ENCODE results near the gene PIK3CB. TPM values are rescaled to one million over a fixed set of nuclear protein-coding genes. Genes with fewer than 3 reads are reported as not detected.
"Not testable (repeated sequence)": the region's sequence is repeated elsewhere in the genome, so short reads cannot be mapped to it uniquely, and the experiment has no call there.

PIK3CB gene
- total and polyA plus RNA-seq, 4 donors = 8.0 to 29.8 (median 19.3) TPM

- ATAC-seq (ENCODE audit: low FRiP score) = no peak
- peaks cover 0 to 2% of the 10 kb centered on the region in 2 donors for H3K4me1 ChIP-seq (ENCODE audit: control insufficient read depth in 1 of 2, insufficient read depth in 2 of 2, low read length in 2 of 2)
- no peak for DNase-seq
- peaks cover 0 to 2% of the 10 kb centered on the region in 2 donors for H3K36me3 ChIP-seq (ENCODE audit: control insufficient read depth in 1 of 2, insufficient read depth in 2 of 2, low read length in 1 of 2)
- H3K27me3 ChIP-seq (ENCODE audit: control insufficient read depth in 1 of 2, insufficient read depth in 2 of 2, low read length in 1 of 2) = no peaks in the 10 kb centered on the region
- intact Hi-C loops (cut with DNase I) = no loop called here
- H3K9me3 ChIP-seq (ENCODE audit: control insufficient read depth, low read length) = no peaks in the 10 kb centered on the region
- H3K27ac ChIP-seq (ENCODE audit: low read depth in 1 of 2, low read length in 2 of 2) = no peak overlapping the region
- H3K4me3 ChIP-seq (ENCODE audit: low read length in 2 of 2) = no peak overlapping the region
These were observed 210.2 kb downstream of the PIK3CB start for GRCh38 chr3:138624518-138624917.

- ATAC-seq (ENCODE audit: low FRiP score) (no peak), DNase-seq (no peak)
- intact Hi-C loops (cut with DNase I) = no loop called here
- Histone ChIP-seq H3K9me3 (ENCODE audit: control insufficient read depth, low read length) (no peaks in the 10 kb centered on the region), H3K27ac (ENCODE audit: low read depth in 1 of 2, low read length in 2 of 2) (no peak overlapping the region), H3K4me1 (ENCODE audit: control insufficient read depth in 1 of 2, insufficient read depth in 2 of 2, low read length in 2 of 2) (peaks cover 2 to 3% of the 10 kb centered on the region in 2 donors), H3K4me3 (ENCODE audit: low read length in 2 of 2) (no peak overlapping the region), H3K36me3 (ENCODE audit: control insufficient read depth in 1 of 2, insufficient read depth in 2 of 2, low read length in 1 of 2) (peaks cover 0 to 2% of the 10 kb centered on the region in 2 donors), H3K27me3 (ENCODE audit: control insufficient read depth in 1 of 2, insufficient read depth in 2 of 2, low read length in 1 of 2) (no peaks in the 10 kb centered on the region)
- WGBS, 2 donors = 89 to 90% methylated on average over 4 of the region's 4 CpGs
These were observed 214.3 kb downstream of the PIK3CB start for GRCh38 chr3:138620431-138620830.

GRCh38 chr3:138615462-138615861 lies 219.3 kb downstream of the PIK3CB start:
- intact Hi-C loops (cut with DNase I) = no loop called here
- H3K4me1 ChIP-seq (ENCODE audit: control insufficient read depth in 1 of 2, insufficient read depth in 2 of 2, low read length in 2 of 2) = peaks cover 0 to 3% of the 10 kb centered on the region in 2 donors
- H3K4me3 ChIP-seq (ENCODE audit: low read length in 2 of 2) = no peak overlapping the region
- H3K27me3 ChIP-seq (ENCODE audit: control insufficient read depth in 1 of 2, insufficient read depth in 2 of 2, low read length in 1 of 2) = no peaks in the 10 kb centered on the region
- no peak overlapping the region for H3K27ac ChIP-seq (ENCODE audit: low read depth in 1 of 2, low read length in 2 of 2)
- 95 to 96% methylated on average over 1 of the region's 1 CpG for WGBS, 2 donors
- ATAC-seq (ENCODE audit: low FRiP score) (no peak), DNase-seq (no peak)
- no peaks in the 10 kb centered on the region for H3K9me3 ChIP-seq (ENCODE audit: control insufficient read depth, low read length)
- H3K36me3 ChIP-seq (ENCODE audit: control insufficient read depth in 1 of 2, insufficient read depth in 2 of 2, low read length in 1 of 2) = peaks cover 0 to under 1% of the 10 kb centered on the region in 2 donors

- ATAC-seq (ENCODE audit: low FRiP score) (no peak), DNase-seq (no peak)
- Histone ChIP-seq H3K9me3 (ENCODE audit: control insufficient read depth, low read length) (no peaks in the 10 kb centered on the region), H3K4me3 (ENCODE audit: low read length in 2 of 2) (peak overlapping the region; percentile 59 to 76), H3K27ac (ENCODE audit: low read depth in 1 of 2, low read length in 2 of 2) (peak overlapping the region; percentile 37 to 97), H3K27me3 (ENCODE audit: control insufficient read depth in 1 of 2, insufficient read depth in 2 of 2, low read length in 1 of 2) (no peaks in the 10 kb centered on the region), H3K4me1 (ENCODE audit: control insufficient read depth in 1 of 2, insufficient read depth in 2 of 2, low read length in 2 of 2) (no peaks in the 10 kb centered on the region), H3K36me3 (ENCODE audit: control insufficient read depth in 1 of 2, insufficient read depth in 2 of 2, low read length in 1 of 2) (no peaks in the 10 kb centered on the region)
- intact Hi-C loops (cut with DNase I) = loop anchor here in 1 of 2 donors (5.0 kb wide), 1 partner anchor 307 kb away; no protein-coding TSS in a partner anchor
- WGBS, 2 donors = 48 to 54% methylated on average over 6 of the region's 6 CpGs
These were observed 224.8 kb downstream of the PIK3CB start for GRCh38 chr3:138609898-138610266.

- Histone ChIP-seq H3K9me3 (ENCODE audit: control insufficient read depth, low read length) (no peaks in the 10 kb centered on the region), H3K27me3 (ENCODE audit: control insufficient read depth in 1 of 2, insufficient read depth in 2 of 2, low read length in 1 of 2) (no peaks in the 10 kb centered on the region), H3K36me3 (ENCODE audit: control insufficient read depth in 1 of 2, insufficient read depth in 2 of 2, low read length in 1 of 2) (no peaks in the 10 kb centered on the region), H3K27ac (ENCODE audit: low read depth in 1 of 2, low read length in 2 of 2) (peak within 1 kb of the TSS; percentile 78 to 97), H3K4me1 (ENCODE audit: control insufficient read depth in 1 of 2, insufficient read depth in 2 of 2, low read length in 2 of 2) (no peaks in the 10 kb centered on the region), H3K4me3 (ENCODE audit: low read length in 2 of 2) (peak within 1 kb of the TSS; percentile 59 to 76)
- WGBS, 2 donors = 1% methylated on average over 59 to 68 of the region's 68 CpGs
- DNase-seq = peak; percentile 81 to 90
- peak; percentile 85 for ATAC-seq (ENCODE audit: low FRiP score)
- intact Hi-C loops (cut with DNase I) = loop anchor here in 1 of 2 donors (5.0 kb wide), 1 partner anchor 309 kb away; no protein-coding TSS in a partner anchor
These were observed 226.2 kb downstream of the PIK3CB start, which contains the start of gene FAIM for GRCh38 chr3:138608322-138609135. Gene FAIM, plus strand, starts transcription at chr3:138608771. Its CDS starts 10,956 bp downstream, at chr3:138619727.

- ATAC-seq (ENCODE audit: low FRiP score) = not testable (repeated sequence)
- 94 to 97% methylated on average over 5 of the region's 5 CpGs for WGBS, 2 donors
These were observed 230.6 kb downstream of the PIK3CB start for GRCh38 chr3:138604106-138604595.

More at GRCh38 chr3:138604106-138604595, 230.6 kb downstream of the PIK3CB start:
- H3K9me3 ChIP-seq (ENCODE audit: control insufficient read depth, low read length); H3K27me3 ChIP-seq (ENCODE audit: control insufficient read depth in 1 of 2, insufficient read depth in 2 of 2, low read length in 1 of 2); intact Hi-C loops (cut with DNase I); H3K36me3 ChIP-seq (ENCODE audit: control insufficient read depth in 1 of 2, insufficient read depth in 2 of 2, low read length in 1 of 2); H3K27ac ChIP-seq (ENCODE audit: low read depth in 1 of 2, low read length in 2 of 2); H3K4me3 ChIP-seq (ENCODE audit: low read length in 2 of 2); DNase-seq; H3K4me1 ChIP-seq (ENCODE audit: control insufficient read depth in 1 of 2, insufficient read depth in 2 of 2, low read length in 2 of 2): not testable (repeated sequence)

Other genes starting within 250 kb of the PIK3CB start
- gene CEP70, start 240.7 kb downstream of the PIK3CB start, total RNA-seq = 10 to 100 TPM; 27.9 to 49.5 TPM
- 10 to 100 TPM; 14.6 to 15.0 TPM for gene CEP70, start 240.7 kb downstream of the PIK3CB start, polyA plus RNA-seq
- 10 to 100 TPM in 1 of 2 donors, 1 to 10 TPM in 1; 7.0 to 12.6 TPM for gene FAIM, start 226.2 kb downstream of the PIK3CB start, total RNA-seq
- gene FAIM, start 226.2 kb downstream of the PIK3CB start, polyA plus RNA-seq = 10 to 100 TPM; 22.2 to 32.2 TPM
- gene FOXL2, start 112.2 kb upstream of the PIK3CB start, total RNA-seq = not detected
- gene FOXL2, start 112.2 kb upstream of the PIK3CB start, polyA plus RNA-seq = not detected
- gene FOXL2NB, start 112.3 kb upstream of the PIK3CB start, total RNA-seq = not detected
- gene FOXL2NB, start 112.3 kb upstream of the PIK3CB start, polyA plus RNA-seq = not detected
- gene PRR23A, start 171.3 kb upstream of the PIK3CB start, total RNA-seq = not detected
- not detected for gene PRR23A, start 171.3 kb upstream of the PIK3CB start, polyA plus RNA-seq
- gene PRR23B, start 186.0 kb upstream of the PIK3CB start, total RNA-seq = not detected
- under 1 TPM in 1 of 2 donors, not detected in 1; 0.25 TPM for gene PRR23B, start 186.0 kb upstream of the PIK3CB start, polyA plus RNA-seq
- gene PRR23C, start 210.0 kb upstream of the PIK3CB start, total RNA-seq = not detected
- gene PRR23C, start 210.0 kb upstream of the PIK3CB start, polyA plus RNA-seq = under 1 TPM in 1 of 2 donors, not detected in 1; 0.25 TPM